HepG2 (cell line): ENCODE measurements around the gene PRR33. TPM values are rescaled to one million over a fixed set of nuclear protein-coding genes. Genes with fewer than 3 reads are reported as not detected.

Source experiments
- ATF5 ChIP-seq: sonication (generic); formaldehyde crosslinking; IDR thresholded peaks from 2 replicates; pipeline ENCODE4 v1.4.0; 2020; ENCODE audit warnings: mild to moderate bottlenecking, low read depth, missing genetic modification reagents
- CHCHD3 ChIP-seq: sonication (generic); formaldehyde crosslinking; IDR thresholded peaks from 2 replicates; pipeline ENCODE4 v1.8.0; 2022; ENCODE audit warnings: mild to moderate bottlenecking, missing genetic modification reagents, moderate library complexity
- ELF3 ChIP-seq: IDR thresholded peaks from 2 replicates; pipeline ENCODE4 v1.6.1; 2016; ENCODE audit warnings: missing genetic modification reagents, missing compliant biosample characterization
- FOXA1 ChIP-seq, 2 experiments: fragments of 450-650 bp in 1 of 2; sonication (generic) in 1 of 2; formaldehyde crosslinking in 1 of 2; IDR thresholded peaks; 2 replicates each; pipeline versions ENCODE4 v1.4.0 to v1.6.1; 2016 to 2020; ENCODE audit warnings: missing genetic modification reagents in 1 of 2
- FOXC1 ChIP-seq: sonication (generic); formaldehyde crosslinking; IDR thresholded peaks from 2 replicates; pipeline ENCODE4 v1.8.0; 2022; ENCODE audit warnings: mild to moderate bottlenecking, missing genetic modification reagents, borderline replicate concordance
- FOXO1 ChIP-seq: sonication (generic); formaldehyde crosslinking; IDR thresholded peaks from 2 replicates; pipeline ENCODE4 v1.4.0; 2020; ENCODE audit warnings: missing genetic modification reagents
- KDM1A ChIP-seq: IDR thresholded peaks from 2 replicates; pipeline ENCODE4 v1.6.1; 2016; ENCODE audit warnings: missing compliant biosample characterization
- KDM3A ChIP-seq: IDR thresholded peaks from 2 replicates; pipeline ENCODE4 v1.6.1; 2018; ENCODE audit warnings: low read depth, missing compliant biosample characterization
- RAD21 ChIP-seq: fragments of 450-650 bp; formaldehyde crosslinking; IDR thresholded peaks from 2 replicates; pipeline ENCODE4 v1.5.0; 2020; ENCODE audit warnings: mild to moderate bottlenecking
- SOX13 ChIP-seq, 3 experiments: fragments of 450-650 bp in 1 of 3; sonication (generic) in 1 of 3; formaldehyde crosslinking in 1 of 3; IDR thresholded peaks in 2 of 3; conservative IDR thresholded peaks in 1 of 3; 2 replicates each; pipeline versions ENCODE4 v1.5.0 to v1.6.1; 2016 to 2020; ENCODE audit warnings: antibody characterized with exemption in 1 of 3, mild to moderate bottlenecking in 1 of 3, missing compliant biosample characterization in 1 of 3, missing genetic modification reagents in 1 of 3, moderate library complexity in 1 of 3
- TARDBP ChIP-seq: sonication (generic); formaldehyde crosslinking; IDR thresholded peaks from 2 replicates; pipeline ENCODE4 v1.8.0; 2022; ENCODE audit warnings: mild to moderate bottlenecking, missing genetic modification reagents
- ZFP62 ChIP-seq: sonication (generic); formaldehyde crosslinking; IDR thresholded peaks from 2 replicates; pipeline ENCODE4 v1.4.0; 2020; ENCODE audit warnings: missing genetic modification reagents
- ZFY ChIP-seq: sonication (generic); formaldehyde crosslinking; IDR thresholded peaks from 2 replicates; pipeline ENCODE4 v1.4.0; 2020; ENCODE audit warnings: missing genetic modification reagents
- ZMAT5 ChIP-seq: sonication (generic); formaldehyde crosslinking; IDR thresholded peaks from 2 replicates; pipeline ENCODE4 v1.5.0; 2020; ENCODE audit warnings: mild to moderate bottlenecking, low read depth, missing genetic modification reagents, borderline replicate concordance
- ZNF232 ChIP-seq: sonication (generic); formaldehyde crosslinking; IDR thresholded peaks from 2 replicates; pipeline ENCODE4 v1.4.0; 2020; ENCODE audit warnings: missing genetic modification reagents, borderline replicate concordance
- ZNF280B ChIP-seq: sonication (generic); formaldehyde crosslinking; IDR thresholded peaks from 2 replicates; pipeline ENCODE4 v1.5.0; 2020; ENCODE audit warnings: missing genetic modification reagents, mild to moderate bottlenecking, borderline replicate concordance
- ZNF317 ChIP-seq: sonication (generic); formaldehyde crosslinking; IDR thresholded peaks from 2 replicates; pipeline ENCODE4 v1.5.0; 2020; ENCODE audit warnings: mild to moderate bottlenecking, missing genetic modification reagents
- ZNF431 ChIP-seq: sonication (generic); formaldehyde crosslinking; IDR thresholded peaks from 2 replicates; pipeline ENCODE4 v1.9.0; 2022; ENCODE audit warnings: missing genetic modification reagents, low read depth, mild to moderate bottlenecking, borderline replicate concordance
- ZNF883 ChIP-seq: sonication (generic); formaldehyde crosslinking; IDR thresholded peaks from 2 replicates; pipeline ENCODE4 v1.5.1; 2020; ENCODE audit warnings: mild to moderate bottlenecking, missing genetic modification reagents; ENCODE audit errors: not compliant biosample characterization
- ZSCAN21 ChIP-seq: sonication (generic); formaldehyde crosslinking; IDR thresholded peaks from 2 replicates; pipeline ENCODE4 v1.8.0; 2022; ENCODE audit warnings: mild to moderate bottlenecking, missing genetic modification reagents, moderate library complexity, borderline replicate concordance
- polyA plus RNA-seq, 8 experiments: library from polyadenylated mRNA; depleted of rRNA in 3 of 8; stranded (reverse) in 7 of 8; unstranded in 1 of 8; fragments of >200 nt; fragmentation: Illumina TruSeq in 4 of 8; extraction: Trizol in 4 of 8; gene quantifications; 2 replicates each; pipeline versions ENCODE4 v1.2.1 to v1.2.3, GENCODE V29; 2011 to 2016; ENCODE audit warnings: low read depth in 4 of 8, missing spikeins in 1 of 8, mixed read lengths in 1 of 8; ENCODE audit not compliant: insufficient read depth in 1 of 8
- total RNA-seq, 5 experiments: library from RNA; depleted of rRNA; stranded (reverse); fragments of >200 nt; fragmentation: Illumina TruSeq; extraction: Trizol; gene quantifications; 2 replicates each; pipeline ENCODE4 v1.2.3, GENCODE V29; 2016; ENCODE audit warnings: low read depth in 1 of 5
- TF ChIP-seq, protein P1 (sequence below): sonication (generic); formaldehyde crosslinking; IDR thresholded peaks from 2 replicates; pipeline ENCODE4 v1.4.0; 2020; ENCODE audit warnings: mild to moderate bottlenecking, low read depth, missing genetic modification reagents

Gene PRR33
- total and polyA plus RNA-seq, 2 of the 13 experiments (the other 11 are each of a cell fraction or from before 2014, with no cell fraction given) = not detected

DNA sequence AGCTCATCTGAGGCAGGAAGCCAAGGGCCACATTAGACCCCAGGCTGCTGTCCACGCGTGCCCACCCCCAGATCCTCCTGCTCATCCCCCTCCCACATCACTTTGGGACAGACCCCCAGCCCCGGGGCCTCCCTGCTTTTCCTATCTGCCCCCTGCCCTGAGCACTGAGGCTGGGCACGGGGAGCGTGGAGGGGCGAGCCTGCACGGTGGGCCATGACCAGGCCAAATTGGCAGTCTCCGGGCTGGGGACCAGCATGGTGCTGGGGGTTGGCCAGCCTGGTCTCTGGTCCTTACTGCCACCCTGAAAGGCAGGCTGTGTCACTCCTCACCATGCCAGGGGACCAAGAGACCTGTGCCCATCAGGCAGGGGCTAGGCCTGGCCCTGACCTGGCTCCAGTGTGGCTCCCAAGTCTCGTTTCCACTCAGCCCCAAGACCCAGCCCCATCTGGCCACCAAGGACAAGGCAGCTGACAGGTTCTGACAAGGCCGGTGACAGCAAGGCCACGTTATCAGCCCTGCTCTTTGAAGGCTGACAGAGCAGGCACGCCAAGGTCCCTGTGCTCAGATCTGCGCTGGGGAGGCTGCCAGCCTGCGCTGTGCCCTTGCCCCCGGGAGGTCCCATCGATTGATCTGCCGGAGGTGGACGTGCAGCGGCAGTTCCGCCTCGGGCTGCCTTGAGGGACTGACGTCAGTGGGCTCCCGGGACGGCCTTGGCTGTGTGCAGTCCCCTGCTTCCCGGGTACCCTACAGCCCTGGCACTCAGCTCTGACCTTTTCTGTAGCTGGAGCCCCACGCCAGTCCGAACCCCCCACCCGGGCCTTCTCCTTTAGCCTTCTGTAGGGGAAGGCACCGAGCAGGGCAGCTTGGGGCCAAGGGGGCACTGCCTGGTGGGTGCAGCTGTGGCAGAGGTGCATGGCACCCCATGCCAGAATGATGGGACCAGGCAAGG lies 49.3 kb downstream of the PRR33 start (continued):
- TF ChIP-seq, protein P1, sequence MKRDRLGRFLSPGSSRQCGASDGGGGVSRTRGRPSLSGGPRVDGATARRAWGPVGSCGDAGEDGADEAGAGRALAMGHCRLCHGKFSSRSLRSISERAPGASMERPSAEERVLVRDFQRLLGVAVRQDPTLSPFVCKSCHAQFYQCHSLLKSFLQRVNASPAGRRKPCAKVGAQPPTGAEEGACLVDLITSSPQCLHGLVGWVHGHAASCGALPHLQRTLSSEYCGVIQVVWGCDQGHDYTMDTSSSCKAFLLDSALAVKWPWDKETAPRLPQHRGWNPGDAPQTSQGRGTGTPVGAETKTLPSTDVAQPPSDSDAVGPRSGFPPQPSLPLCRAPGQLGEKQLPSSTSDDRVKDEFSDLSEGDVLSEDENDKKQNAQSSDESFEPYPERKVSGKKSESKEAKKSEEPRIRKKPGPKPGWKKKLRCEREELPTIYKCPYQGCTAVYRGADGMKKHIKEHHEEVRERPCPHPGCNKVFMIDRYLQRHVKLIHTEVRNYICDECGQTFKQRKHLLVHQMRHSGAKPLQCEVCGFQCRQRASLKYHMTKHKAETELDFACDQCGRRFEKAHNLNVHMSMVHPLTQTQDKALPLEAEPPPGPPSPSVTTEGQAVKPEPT (CRISPR knock-in tag) = no peak; the same call in 1 of the 2 replicates
- TF ChIP-seq ZFP62 (CRISPR knock-in tag) (peak; percentile 66; the same call in 1 of the 2 replicates), ATF5 (no peak), KDM3A (CRISPR knock-in tag) (peak; percentile 96), ZSCAN21 (peak; percentile 95), ZNF317 (CRISPR knock-in tag) (peak; percentile 74), ZFY (CRISPR knock-in tag) (peak; percentile 83), KDM1A (no peak), TARDBP (CRISPR knock-in tag) (peak; percentile 92; the same call in 1 of the 2 replicates), ELF3 (CRISPR knock-in tag) (peak; percentile 99), CHCHD3 (no peak), FOXA1 (IDR thresholded peaks at IDR 0.05) (no peak), FOXA1 (CRISPR knock-in tag; IDR thresholded peaks at IDR 0.05) (peak; percentile 50; the same call in 1 of the 2 replicates), ZNF431 (CRISPR knock-in tag) (peak; percentile 97; the same call in 1 of the 2 replicates), ZNF883 (CRISPR knock-in tag) (peak; percentile 60), ZNF280B (CRISPR knock-in tag) (peak; percentile 92; the same call in 1 of the 2 replicates), FOXC1 (CRISPR knock-in tag) (no peak; the same call in 1 of the 2 replicates), ZNF232 (CRISPR knock-in tag) (peak; percentile 82; the same call in 1 of the 2 replicates), RAD21 (CRISPR knock-in tag) (no peak), SOX13 (IDR thresholded peaks at IDR 0.05) (no peak), SOX13 (CRISPR knock-in tag; conservative IDR thresholded peaks at IDR 0.05 in 1 of 2, IDR thresholded peaks at IDR 0.05 in 1 of 2) (peak in 1 of 2 experiments; percentile 75; a peak in 2 of 4 replicates), FOXO1 (peak; percentile 94), ZMAT5 (no peak)
